GM23338 (cell line): Measurements from ENCODE around the gene ITGB3. TPM values are rescaled to one million over a fixed set of nuclear protein-coding genes. Genes with fewer than 3 reads are reported as not detected.

ENCODE experiments used
- ATAC-seq: fragments of 200-7000 bp; cut with Tn5 transposase; 3 replicates; pipeline ENCODE4 v1.9.1; 2020
- DNase-seq: peaks from one replicate; pipeline ENCODE4 v3.0.0-alpha.2; 2015; ENCODE audit warnings: low spot score
- H2AFZ ChIP-seq: fragments of 200-600 bp; sonication (generic); 2 replicates; pipeline ENCODE4 v1.8.0; 2016; ENCODE audit warnings: antibody characterized with exemption, mild to moderate bottlenecking, moderate library complexity
- H3F3A ChIP-seq: fragments of 200-600 bp; sonication (generic); replicated peaks from 2 replicates; pipeline ENCODE4 v1.8.0; 2017; ENCODE audit warnings: antibody characterized with exemption, mixed run types, low read depth
- H3K27ac ChIP-seq: fragments of 200-600 bp; sonication (generic); 2 replicates; pipeline ENCODE4 v1.6.1; 2016; ENCODE audit warnings: low read depth
- H3K27me3 ChIP-seq: fragments of 200-600 bp; sonication (generic); 2 replicates; pipeline ENCODE4 v1.8.0; 2016; ENCODE audit warnings: mild to moderate bottlenecking, mixed run types, moderate library complexity; ENCODE audit not compliant: insufficient read depth
- H3K36me3 ChIP-seq: fragments of 200-600 bp; sonication (generic); 2 replicates; pipeline ENCODE4 v1.8.0; 2016; ENCODE audit warnings: mild to moderate bottlenecking; ENCODE audit not compliant: insufficient read depth
- H3K4me1 ChIP-seq: fragments of 200-600 bp; sonication (generic); 2 replicates; pipeline ENCODE4 v1.8.0; 2016; ENCODE audit warnings: mild to moderate bottlenecking, moderate library complexity; ENCODE audit not compliant: insufficient read depth
- H3K4me2 ChIP-seq: fragments of 200-600 bp; sonication (generic); 2 replicates; pipeline ENCODE4 v1.7.1; 2017; ENCODE audit warnings: mixed run types
- H3K4me3 ChIP-seq: fragments of 200-600 bp; sonication (generic); 2 replicates; pipeline ENCODE4 v1.6.1; 2016; ENCODE audit warnings: mixed run types
- H3K79me2 ChIP-seq: fragments of 200-600 bp; sonication (generic); replicated peaks from 2 replicates; pipeline ENCODE4 v1.8.0; 2017; ENCODE audit warnings: mild to moderate bottlenecking; ENCODE audit not compliant: insufficient read depth
- H3K9me2 ChIP-seq: fragments of 200-600 bp; sonication (generic); 2 replicates; pipeline ENCODE4 v1.8.0; 2017; ENCODE audit not compliant: insufficient read depth
- H4K20me1 ChIP-seq: fragments of 200-600 bp; sonication (generic); replicated peaks from 2 replicates; pipeline ENCODE4 v1.8.0; 2017; ENCODE audit warnings: mild to moderate bottlenecking; ENCODE audit not compliant: insufficient read depth
- H3K27ac Mint-ChIP-seq: 2 replicates; pipeline ENCODE4 v1.8.0; 2020; ENCODE audit warnings: inconsistent platforms, mild to moderate bottlenecking, moderate library complexity, mixed read lengths
- H3K27me3 Mint-ChIP-seq: 3 replicates; pipeline ENCODE4 v1.8.0; 2022; ENCODE audit warnings: low read depth, mild to moderate bottlenecking, moderate library complexity, mixed read lengths, inconsistent platforms; ENCODE audit not compliant: insufficient read depth, poor library complexity
- H3K36me3 Mint-ChIP-seq: 3 replicates; pipeline ENCODE4 v1.8.0; 2021; ENCODE audit warnings: low read depth, mild to moderate bottlenecking, inconsistent platforms, moderate library complexity, mixed read lengths
- H3K4me1 Mint-ChIP-seq: 3 replicates; pipeline ENCODE4 v1.8.0; 2020; ENCODE audit warnings: mild to moderate bottlenecking, inconsistent platforms, mixed read lengths
- H3K4me3 Mint-ChIP-seq: 3 replicates; pipeline ENCODE4 v1.8.0; 2021; ENCODE audit warnings: moderate library complexity, mild to moderate bottlenecking, inconsistent platforms, mixed read lengths
- H3K9me3 Mint-ChIP-seq: 3 replicates; pipeline ENCODE4 v1.8.0; 2020; ENCODE audit warnings: moderate library complexity, mild to moderate bottlenecking, inconsistent platforms, mixed read lengths
- CREB1 ChIP-seq: fragments of 250-450 bp; sonication (Bioruptor Pico); IDR thresholded peaks from 2 replicates; pipeline ENCODE4 v1.5.0; 2020; ENCODE audit warnings: low read depth, mild to moderate bottlenecking, moderate library complexity
- CTCF ChIP-seq, 2 experiments: fragments of 200-600 bp in 1 of 2; sonication (generic) in 1 of 2; conservative IDR thresholded peaks; 2 replicates each; pipeline versions ENCODE4 v1.5.1 to v1.6.1; 2016 to 2017; ENCODE audit warnings: antibody characterized with exemption in 2 of 2, low read depth in 2 of 2, mild to moderate bottlenecking in 2 of 2, moderate library complexity in 1 of 2
- ETS1 ChIP-seq: IDR thresholded peaks from 2 replicates; pipeline ENCODE4 v1.6.1; 2016; ENCODE audit warnings: antibody characterized with exemption
- EZH2 ChIP-seq: fragments of 200-600 bp; sonication (generic); IDR thresholded peaks from one replicate; pipeline ENCODE4 v1.8.0; 2017; ENCODE audit warnings: antibody characterized with exemption, mild to moderate bottlenecking, low read depth; ENCODE audit not compliant: unreplicated experiment
- EZH2phosphoT487 ChIP-seq: fragments of 200-600 bp; sonication (generic); IDR thresholded peaks from one replicate; pipeline ENCODE4 v1.8.1; 2018; ENCODE audit warnings: antibody characterized with exemption; ENCODE audit not compliant: unreplicated experiment
- JUNB ChIP-seq: IDR thresholded peaks from one replicate; pipeline ENCODE4 v1.6.1; 2016; ENCODE audit warnings: antibody characterized with exemption; ENCODE audit not compliant: unreplicated experiment
- POLR2AphosphoS5 ChIP-seq: IDR thresholded peaks from 2 replicates; pipeline ENCODE4 v1.6.1; 2016; ENCODE audit warnings: antibody characterized with exemption, low read depth
- STAT1 ChIP-seq: IDR thresholded peaks from one replicate; pipeline ENCODE4 v1.6.1; 2016; ENCODE audit warnings: antibody characterized with exemption; ENCODE audit not compliant: unreplicated experiment
- ZNF331 ChIP-seq: fragments of 250-450 bp; sonication (Bioruptor Pico); IDR thresholded peaks from 2 replicates; pipeline ENCODE4 v1.5.0; 2020; ENCODE audit warnings: low read depth, mild to moderate bottlenecking, moderate library complexity
- ZNF462 ChIP-seq: fragments of 250-450 bp; sonication (Bioruptor Pico); IDR thresholded peaks from 2 replicates; pipeline ENCODE4 v1.5.0; 2020; ENCODE audit warnings: mild to moderate bottlenecking, moderate library complexity
- polyA plus RNA-seq: library from polyadenylated mRNA; unstranded; fragments of >200 nt; fragmentation: Nextera tagmentation; extraction: Ambion mirVana; gene quantifications from 2 replicates; pipeline ENCODE4 v1.2.1, GENCODE V29; 2016
- total RNA-seq: library from RNA; depleted of rRNA; stranded (reverse); fragments of >200 nt; shearing (Covaris generic); gene quantifications from 2 replicates; pipeline ENCODE4 v1.2.3, GENCODE V29; 2014

The ITGB3 gene
- total and polyA plus RNA-seq, 2 experiments from 2014 or later = 0.52 TPM; not detected in 1

GRCh38 chr17:47315451-47316266 lies 62.0 kb downstream of the ITGB3 start:
- Histone ChIP-seq H3K27ac (no peak overlapping the region), H3K4me1 (no peaks in the 10 kb centered on the region), H3K79me2 (no peaks in the 10 kb centered on the region), H3F3A (no peaks in the 10 kb centered on the region), H2AFZ (no peak overlapping the region), H3K4me3 (no peak overlapping the region), H3K9me2 (no peaks in the 10 kb centered on the region), H4K20me1 (no peaks in the 10 kb centered on the region), H3K4me2 (no peak overlapping the region), H3K36me3 (no peaks in the 10 kb centered on the region), H3K27me3 (no peaks in the 10 kb centered on the region)
- H3K27ac Mint-ChIP-seq = no peak overlapping the region
- H3K9me3 Mint-ChIP-seq = peaks cover 7% of the 10 kb centered on the region
- TF ChIP-seq ETS1 (no peak), EZH2 (no peak), CTCF (conservative IDR thresholded peaks at IDR 0.05; ENCODE audit: low read depth in 2 of 2) (peak; percentile 91 to 95), ZNF331 (no peak)
- DNase-seq (peak; percentile 77), ATAC-seq (peak; percentile 77)
- H3K36me3 Mint-ChIP-seq = peaks cover 2% of the 10 kb centered on the region; the same call in 2 of the 3 replicates
- H3K27me3 Mint-ChIP-seq = no peaks in the 10 kb centered on the region
- no peak overlapping the region for H3K4me3 Mint-ChIP-seq
- 0 out of 3 replicates have a peak, but pooled peaks cover 2% of the 10 kb centered on the region for H3K4me1 Mint-ChIP-seq

DNA sequence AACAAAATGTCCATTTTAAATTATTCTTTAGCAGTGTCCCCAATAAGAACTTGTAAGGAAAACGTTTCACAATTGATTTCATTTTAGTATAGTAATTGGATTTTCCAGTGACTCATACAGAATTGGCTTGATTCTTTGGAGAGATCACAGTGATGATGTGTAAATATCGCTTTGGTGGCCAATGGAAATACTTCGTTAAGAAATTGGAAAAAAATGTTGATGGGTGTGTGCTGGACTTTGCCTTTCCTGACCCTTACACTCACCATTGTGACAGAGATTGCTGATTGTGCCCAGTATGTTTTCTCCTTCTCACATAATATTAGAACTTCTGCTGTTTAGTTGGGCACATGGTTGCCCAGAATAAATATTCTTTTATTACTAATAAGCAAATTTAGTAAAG lies 62.7 kb downstream of the ITGB3 start:
- Histone ChIP-seq H3K4me1 (no peaks in the 10 kb centered on the region), H3K27me3 (no peaks in the 10 kb centered on the region), H3K79me2 (no peaks in the 10 kb centered on the region), H3K4me2 (no peak overlapping the region), H3K36me3 (no peaks in the 10 kb centered on the region; the same call in 1 of the 2 replicates), H2AFZ (no peak overlapping the region), H3K27ac (no peak overlapping the region), H3K4me3 (no peak overlapping the region), H3F3A (no peaks in the 10 kb centered on the region), H3K9me2 (no peaks in the 10 kb centered on the region), H4K20me1 (no peaks in the 10 kb centered on the region)
- DNase-seq (no peak), ATAC-seq (no peak)
- Mint-ChIP-seq H3K4me1 (no peaks in the 10 kb centered on the region), H3K27me3 (no peaks in the 10 kb centered on the region), H3K36me3 (peaks cover 7% of the 10 kb centered on the region; the same call in 2 of the 3 replicates), H3K27ac (no peak overlapping the region), H3K9me3 (peaks cover 14% of the 10 kb centered on the region), H3K4me3 (no peak overlapping the region)
- no peak for TF ChIP-seq POLR2AphosphoS5
- TF ChIP-seq EZH2 = no peak
- TF ChIP-seq ZNF331 = no peak
- no peak for TF ChIP-seq JUNB
- no peak for TF ChIP-seq STAT1
- no peak for TF ChIP-seq CREB1 (CRISPR knock-in tag)
- no peak for TF ChIP-seq EZH2phosphoT487
- no peak for TF ChIP-seq ZNF462
- TF ChIP-seq ETS1 = no peak
